HUES64 (cell line): ENCODE measurements around the gene HOXD3.

ENCODE experiments used
- H3K27ac ChIP-seq: 2 replicates; pipeline ENCODE4 v1.7.0; 2013; ENCODE audit warnings: low read depth, low read length, inconsistent platforms
- H3K27me3 ChIP-seq: 2 replicates; pipeline ENCODE4 v1.6.1; 2013; ENCODE audit warnings: mild to moderate bottlenecking, low read length; ENCODE audit not compliant: insufficient read depth
- H3K36me3 ChIP-seq: 2 replicates; pipeline ENCODE4 v1.6.1; 2013; ENCODE audit warnings: mild to moderate bottlenecking, low read length; ENCODE audit not compliant: insufficient read depth
- H3K4me1 ChIP-seq: 2 replicates; pipeline ENCODE4 v1.6.1; 2013; ENCODE audit warnings: mild to moderate bottlenecking, low read length, moderate library complexity; ENCODE audit not compliant: insufficient read depth
- H3K4me3 ChIP-seq: 2 replicates; pipeline ENCODE4 v1.5.1; 2013; ENCODE audit warnings: mild to moderate bottlenecking, low read length, moderate library complexity
- H3K9ac ChIP-seq: 2 replicates; pipeline ENCODE4 v1.6.1; 2013; ENCODE audit warnings: mild to moderate bottlenecking, low read depth, low read length
- H3K9me3 ChIP-seq: 2 replicates; pipeline ENCODE4 v1.6.1; 2013; ENCODE audit warnings: low read depth, low read length; ENCODE audit not compliant: insufficient read depth
- WGBS: fragments of 150-250, 120-280 bp; methylation state at CpG from one replicate; pipeline ENCODE4 v1.1.7; 2013; ENCODE audit warnings: missing lambda C conversion rate; 5-methylcytosine and 5-hydroxymethylcytosine counted together

The HOXD3 gene

GRCh38 chr2:176147800-176148496 is 9.2 kb upstream of the HOXD3 start:
- Histone ChIP-seq H3K27ac (no peak overlapping the region), H3K9ac (no peak overlapping the region), H3K9me3 (0 out of 2 replicates have a peak, but pooled peaks cover 4% of the 10 kb centered on the region), H3K4me3 (no peak overlapping the region), H3K4me1 (0 out of 2 replicates have a peak, but pooled peaks cover 2% of the 10 kb centered on the region), H3K36me3 (no peaks in the 10 kb centered on the region), H3K27me3 (peaks cover 100% of the 10 kb centered on the region)
- 3% methylated on average over 31 of the region's 31 CpGs for WGBS

- H3K27me3 ChIP-seq, result peaks cover 100% of the 10 kb centered on the region
- H3K4me1 ChIP-seq, result 0 out of 2 replicates have a peak, but pooled peaks cover 2% of the 10 kb centered on the region
- H3K9ac ChIP-seq, result no peak overlapping the region
- H3K9me3 ChIP-seq, result 0 out of 2 replicates have a peak, but pooled peaks cover 4% of the 10 kb centered on the region
- no peak overlapping the region for H3K27ac ChIP-seq
- no peak overlapping the region for H3K4me3 ChIP-seq
- WGBS, result 22% methylated on average over 11 of the region's 11 CpGs
- no peaks in the 10 kb centered on the region for H3K36me3 ChIP-seq
These were observed 8.2 kb upstream of the HOXD3 start for GRCh38 chr2:176148751-176149421.

GRCh38 chr2:176149481-176149938 is 7.6 kb upstream of the HOXD3 start:
- no peak overlapping the region for H3K9ac ChIP-seq
- no peak overlapping the region for H3K4me3 ChIP-seq
- WGBS, result 8% methylated on average over 22 of the region's 22 CpGs
- no peak overlapping the region for H3K27ac ChIP-seq
- H3K9me3 ChIP-seq, result 0 out of 2 replicates have a peak, but pooled peaks cover 4% of the 10 kb centered on the region
- no peaks in the 10 kb centered on the region for H3K36me3 ChIP-seq
- 0 out of 2 replicates have a peak, but pooled peaks cover 2% of the 10 kb centered on the region for H3K4me1 ChIP-seq
- peaks cover 100% of the 10 kb centered on the region for H3K27me3 ChIP-seq

- H3K9ac ChIP-seq, result no peak overlapping the region
- H3K36me3 ChIP-seq, result no peaks in the 10 kb centered on the region
- H3K4me3 ChIP-seq, result no peak overlapping the region
- no peak overlapping the region for H3K27ac ChIP-seq
- H3K9me3 ChIP-seq, result 0 out of 2 replicates have a peak, but pooled peaks cover 4% of the 10 kb centered on the region
- peaks cover 100% of the 10 kb centered on the region for H3K27me3 ChIP-seq
- H3K4me1 ChIP-seq, result peaks cover 4% of the 10 kb centered on the region; the same call in 1 of the 2 replicates
- WGBS, result 10% methylated on average over 22 of the region's 24 CpGs
These were observed 7.0 kb upstream of the HOXD3 start for GRCh38 chr2:176149939-176150583.

GRCh38 chr2:176150584-176151441 is 6.3 kb upstream of the HOXD3 start:
- Histone ChIP-seq H3K36me3 (no peaks in the 10 kb centered on the region), H3K9ac (no peak overlapping the region), H3K4me3 (no peak overlapping the region), H3K9me3 (0 out of 2 replicates have a peak, but pooled peaks cover 4% of the 10 kb centered on the region), H3K27ac (no peak overlapping the region), H3K27me3 (peaks cover 100% of the 10 kb centered on the region), H3K4me1 (peaks cover 10% of the 10 kb centered on the region; the same call in 1 of the 2 replicates)
- WGBS, result 16% methylated on average over 14 of the region's 14 CpGs

GRCh38 chr2:176151442-176152287 is 5.4 kb upstream of the HOXD3 start, which contains the start of gene HOXD4:
Gene HOXD4, plus strand, starts transcription at chr2:176151550. Its CDS starts 84 bp downstream, at chr2:176151634.
- H3K9ac ChIP-seq, result no peak within 1 kb of the TSS
- peak within 1 kb of the TSS; percentile 16; the same call in 1 of the 2 replicates for H3K4me3 ChIP-seq
- WGBS, result 3% methylated on average over 50 of the region's 55 CpGs
- no peak within 1 kb of the TSS for H3K27ac ChIP-seq
- peaks cover 100% of the 10 kb centered on the region for H3K27me3 ChIP-seq
- no peaks in the 10 kb centered on the region for H3K36me3 ChIP-seq
- H3K9me3 ChIP-seq, result 0 out of 2 replicates have a peak, but pooled peaks cover 4% of the 10 kb centered on the region
- H3K4me1 ChIP-seq, result peaks cover 10% of the 10 kb centered on the region; the same call in 1 of the 2 replicates

- peaks cover 7% of the 10 kb centered on the region; the same call in 1 of the 2 replicates for H3K4me1 ChIP-seq
- 4% methylated on average over 47 of the region's 48 CpGs for WGBS
- H3K27ac ChIP-seq, result no peak overlapping the region
- 0 out of 2 replicates have a peak, but pooled peaks cover 4% of the 10 kb centered on the region for H3K9me3 ChIP-seq
- H3K4me3 ChIP-seq, result no peak overlapping the region
- H3K9ac ChIP-seq, result no peak overlapping the region
- no peaks in the 10 kb centered on the region for H3K36me3 ChIP-seq
- H3K27me3 ChIP-seq, result peaks cover 100% of the 10 kb centered on the region
These were observed 4.5 kb upstream of the HOXD3 start for GRCh38 chr2:176152350-176153181.

- H3K4me3 ChIP-seq, result no peak overlapping the region
- H3K9ac ChIP-seq, result no peak overlapping the region
- H3K27ac ChIP-seq, result no peak overlapping the region
- 0 out of 2 replicates have a peak, but pooled peaks cover 4% of the 10 kb centered on the region for H3K9me3 ChIP-seq
- H3K27me3 ChIP-seq, result peaks cover 100% of the 10 kb centered on the region
- H3K36me3 ChIP-seq, result no peaks in the 10 kb centered on the region
- peaks cover 7% of the 10 kb centered on the region; the same call in 1 of the 2 replicates for H3K4me1 ChIP-seq
- WGBS, result 4% methylated on average over 10 of the region's 11 CpGs
These were observed 2.4 kb upstream of the HOXD3 start for GRCh38 chr2:176154576-176155252.
